Globus pallidus (tissue), 1 donor: ENCODE results near the gene CKS1B.

Experiments
- DNase-seq: peaks from one replicate; pipeline ENCODE4 v3.0.0-alpha.2; 2015; ENCODE audit warnings: low spot score

CKS1B gene

DNA sequence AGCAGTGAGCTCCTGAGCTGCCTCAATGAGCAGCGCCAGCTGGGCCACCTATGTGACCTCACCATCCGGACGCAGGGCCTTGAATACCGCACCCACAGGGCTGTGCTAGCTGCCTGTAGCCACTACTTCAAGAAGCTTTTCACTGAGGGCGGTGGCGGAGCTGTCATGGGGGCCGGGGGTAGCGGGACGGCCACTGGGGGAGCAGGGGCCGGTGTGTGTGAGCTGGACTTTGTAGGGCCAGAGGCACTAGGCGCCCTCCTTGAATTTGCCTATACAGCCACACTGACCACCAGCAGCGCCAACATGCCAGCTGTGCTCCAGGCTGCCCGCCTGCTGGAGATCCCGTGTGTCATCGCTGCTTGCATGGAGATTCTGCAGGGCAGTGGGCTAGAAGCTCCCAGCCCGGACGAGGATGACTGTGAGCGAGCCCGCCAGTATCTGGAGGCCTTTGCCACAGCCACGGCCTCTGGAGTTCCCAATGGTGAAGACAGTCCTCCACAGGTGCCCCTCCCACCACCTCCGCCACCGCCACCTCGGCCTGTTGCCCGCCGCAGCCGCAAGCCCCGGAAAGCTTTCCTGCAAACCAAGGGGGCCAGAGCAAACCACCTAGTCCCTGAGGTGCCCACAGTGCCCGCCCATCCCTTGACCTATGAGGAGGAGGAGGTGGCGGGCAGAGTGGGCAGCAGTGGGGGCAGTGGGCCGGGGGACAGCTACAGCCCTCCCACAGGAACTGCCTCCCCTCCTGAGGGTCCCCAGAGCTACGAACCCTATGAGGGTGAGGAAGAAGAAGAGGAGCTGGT is 40.4 kb downstream of the CKS1B start:
- no peak for DNase-seq

DNA sequence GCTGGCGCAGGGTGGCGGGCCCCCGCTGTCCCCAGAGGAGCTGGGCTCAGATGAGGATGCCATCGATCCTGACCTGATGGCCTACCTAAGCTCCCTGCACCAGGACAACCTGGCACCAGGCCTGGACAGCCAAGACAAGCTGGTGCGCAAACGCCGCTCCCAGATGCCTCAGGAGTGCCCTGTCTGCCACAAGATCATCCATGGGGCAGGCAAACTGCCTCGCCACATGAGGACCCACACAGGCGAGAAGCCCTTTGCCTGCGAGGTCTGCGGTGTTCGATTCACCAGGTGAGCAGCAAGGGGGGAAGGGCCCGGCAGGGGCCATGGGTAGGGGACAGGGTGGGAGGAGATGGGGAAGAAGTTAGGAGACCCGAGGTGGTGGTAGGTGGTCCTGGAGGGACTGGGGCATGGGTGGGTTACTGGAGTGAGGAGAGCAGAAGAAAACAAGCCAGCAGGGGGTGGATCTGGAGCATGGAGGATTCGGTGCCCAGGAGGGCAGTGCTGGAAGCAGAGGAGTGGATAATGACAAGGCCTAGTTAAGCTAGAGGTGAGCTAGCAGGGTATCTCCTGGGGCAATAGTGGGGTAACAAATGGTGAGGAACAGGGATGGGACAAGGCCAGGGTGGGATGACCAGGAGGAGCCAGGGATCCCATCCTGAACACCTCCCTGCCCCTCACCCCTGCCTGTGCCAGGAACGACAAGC is 41.2 kb downstream of the CKS1B start:
- no peak for DNase-seq

DNA sequence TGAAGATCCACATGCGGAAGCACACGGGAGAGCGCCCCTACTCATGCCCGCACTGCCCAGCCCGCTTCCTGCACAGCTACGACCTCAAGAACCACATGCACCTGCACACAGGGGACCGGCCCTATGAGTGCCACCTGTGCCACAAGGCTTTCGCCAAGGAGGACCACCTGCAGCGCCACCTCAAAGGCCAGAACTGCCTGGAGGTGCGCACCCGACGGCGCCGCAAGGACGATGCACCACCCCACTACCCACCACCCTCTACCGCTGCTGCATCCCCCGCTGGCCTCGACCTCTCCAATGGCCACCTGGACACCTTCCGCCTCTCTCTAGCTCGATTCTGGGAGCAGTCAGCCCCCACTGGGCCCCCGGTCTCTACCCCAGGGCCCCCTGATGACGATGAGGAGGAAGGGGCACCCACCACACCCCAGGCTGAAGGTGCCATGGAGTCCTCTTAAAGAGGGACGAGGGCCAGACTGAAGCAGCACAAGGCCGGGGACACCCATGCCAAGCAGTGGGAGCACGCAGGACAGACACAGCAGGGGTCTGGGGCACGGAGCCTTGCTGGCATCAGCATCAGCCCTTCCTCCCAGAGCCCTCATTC is 41.9 kb downstream of the CKS1B start:
- DNase-seq, result no peak

DNA sequence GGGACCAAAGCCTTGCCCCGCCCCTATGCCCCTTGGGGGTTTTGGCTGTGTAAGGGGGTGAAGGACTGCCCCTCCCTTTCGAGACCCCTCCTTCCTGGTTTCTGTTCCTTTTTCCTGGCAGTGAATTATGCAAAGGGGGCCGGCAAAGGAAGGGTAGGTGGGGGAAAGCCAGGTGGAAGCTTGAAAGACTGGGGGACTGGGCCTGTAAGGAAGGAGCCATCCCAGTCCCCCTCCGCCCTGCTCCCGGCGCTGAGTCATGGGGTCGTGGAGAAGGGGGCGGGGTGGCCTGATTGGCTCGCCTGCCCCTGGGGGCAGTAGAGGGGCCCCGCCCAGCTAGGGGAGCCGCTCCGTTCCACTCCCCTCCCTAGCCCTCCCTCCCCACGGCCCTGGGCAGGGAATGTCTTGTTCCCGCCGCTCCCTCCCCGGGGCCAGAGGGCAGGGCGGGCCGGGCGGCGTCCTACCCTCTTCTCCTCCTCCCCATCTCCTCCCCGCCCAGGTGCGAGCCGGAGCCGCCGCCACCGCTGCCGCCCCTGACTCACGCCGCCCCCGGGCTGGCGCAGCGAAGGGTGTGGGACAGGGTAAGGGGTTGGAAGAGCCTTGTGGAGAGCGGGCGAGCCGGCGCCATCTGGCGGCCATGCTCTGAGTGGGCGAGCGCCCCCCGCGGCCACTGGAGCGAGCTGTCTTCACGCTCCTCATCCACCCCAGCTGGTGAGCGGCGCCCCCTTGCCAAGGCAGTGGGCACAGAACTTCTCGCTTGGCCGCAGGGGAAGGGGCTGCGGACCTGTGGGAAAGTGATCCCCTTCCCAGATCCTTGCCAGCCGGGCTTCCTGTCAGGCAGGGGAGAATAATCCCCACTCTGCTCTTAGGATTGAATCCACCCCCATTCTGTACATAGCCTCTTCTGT is 42.8 kb downstream of the CKS1B start:
- DNase-seq, result peak; percentile 82

DNA sequence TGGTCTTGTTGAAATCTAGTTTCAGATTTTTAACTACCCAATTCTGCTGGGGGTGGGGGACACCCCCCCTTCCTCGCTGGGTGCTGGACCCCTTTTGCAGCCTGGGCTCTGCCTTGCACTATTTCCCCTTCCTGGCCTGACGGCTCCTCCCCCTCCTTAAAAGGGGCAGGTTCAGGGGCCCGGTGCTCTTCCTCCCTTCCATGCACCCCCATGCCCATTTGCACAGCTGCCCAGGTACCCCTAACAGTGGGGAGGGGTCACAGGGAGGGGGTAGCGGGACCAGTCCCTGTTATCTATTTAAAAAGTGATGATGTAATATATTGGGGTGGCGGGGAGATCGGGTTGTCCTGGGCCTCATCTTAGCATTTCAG is 43.5 kb downstream of the CKS1B start:
- no peak for DNase-seq

DNA sequence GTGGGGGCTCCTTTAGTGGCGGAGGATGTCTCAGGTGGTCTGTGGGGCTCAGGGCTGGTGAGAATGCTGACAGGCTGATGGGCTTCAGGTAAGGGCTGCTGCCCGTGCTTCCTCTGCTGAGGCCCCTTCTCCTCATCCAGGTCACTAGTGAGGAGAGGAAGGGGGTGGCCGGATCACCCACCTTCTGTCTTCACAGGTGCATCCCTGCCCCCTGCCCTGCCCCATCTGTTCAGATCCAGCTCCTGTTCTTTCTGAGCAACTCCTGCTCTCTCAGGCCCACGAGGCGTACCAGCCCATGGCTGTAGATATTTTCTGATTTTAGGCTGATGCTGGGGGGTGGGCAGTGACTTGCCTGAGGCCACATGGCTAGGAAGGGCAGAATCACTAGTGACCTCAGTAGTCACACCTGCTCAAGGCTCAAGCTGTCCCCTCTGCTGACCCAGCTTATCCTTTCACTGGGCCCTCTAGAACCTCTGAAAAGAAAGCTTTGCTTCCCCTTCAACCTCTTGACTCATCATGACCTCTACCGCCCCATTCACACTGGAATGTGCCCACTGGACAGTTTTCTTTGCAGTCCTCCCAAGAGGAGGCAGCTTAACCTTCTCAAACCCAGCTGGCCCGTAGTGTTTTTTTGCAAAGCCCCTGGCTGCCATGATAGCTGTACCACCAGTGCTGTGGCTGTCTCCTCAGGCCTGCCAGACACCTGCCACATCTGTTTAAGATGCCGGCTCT is 44.3 kb downstream of the CKS1B start:
- no peak for DNase-seq

DNA sequence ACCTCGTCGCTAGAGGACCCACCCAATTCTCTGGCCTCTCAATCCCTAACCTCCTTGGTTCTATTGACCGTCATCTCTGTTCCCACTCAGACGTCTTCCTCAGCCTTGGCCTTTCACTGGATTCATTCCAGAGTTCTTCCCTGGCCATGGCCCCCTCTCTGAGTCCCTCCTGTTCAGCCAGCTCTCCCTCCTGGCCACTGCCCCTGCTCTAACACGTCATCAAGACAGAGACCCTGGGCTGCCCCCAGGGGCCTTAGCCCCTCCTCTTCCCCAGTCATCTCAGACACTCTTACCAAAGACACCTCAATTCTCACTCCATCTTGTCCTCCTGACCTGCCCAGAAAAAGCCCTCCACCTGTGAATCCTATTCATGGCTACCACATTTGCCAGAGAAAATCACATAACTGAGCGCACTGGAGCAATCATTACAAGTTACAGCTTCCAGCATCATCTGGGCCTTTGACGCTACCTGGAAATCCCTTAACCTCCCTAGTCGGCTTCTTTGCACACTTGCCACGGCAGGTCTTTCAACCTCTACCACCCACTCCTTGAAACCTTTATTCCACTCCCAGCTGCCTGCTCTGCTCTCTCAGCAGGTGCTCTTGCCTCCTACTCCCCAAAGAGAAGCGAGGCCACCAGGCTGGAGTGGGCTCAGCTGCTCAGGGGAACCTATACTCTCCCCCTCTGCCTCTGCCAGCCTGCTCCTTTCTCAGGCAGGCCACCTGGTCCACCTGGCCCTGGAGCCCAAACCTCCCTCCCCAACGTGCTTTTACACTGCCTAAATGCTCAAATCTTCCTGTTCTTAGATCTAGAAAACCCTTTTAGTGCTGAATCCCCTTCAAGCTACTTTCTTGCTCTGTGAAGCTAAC is 45.1 kb downstream of the CKS1B start:
- no peak for DNase-seq

DNA sequence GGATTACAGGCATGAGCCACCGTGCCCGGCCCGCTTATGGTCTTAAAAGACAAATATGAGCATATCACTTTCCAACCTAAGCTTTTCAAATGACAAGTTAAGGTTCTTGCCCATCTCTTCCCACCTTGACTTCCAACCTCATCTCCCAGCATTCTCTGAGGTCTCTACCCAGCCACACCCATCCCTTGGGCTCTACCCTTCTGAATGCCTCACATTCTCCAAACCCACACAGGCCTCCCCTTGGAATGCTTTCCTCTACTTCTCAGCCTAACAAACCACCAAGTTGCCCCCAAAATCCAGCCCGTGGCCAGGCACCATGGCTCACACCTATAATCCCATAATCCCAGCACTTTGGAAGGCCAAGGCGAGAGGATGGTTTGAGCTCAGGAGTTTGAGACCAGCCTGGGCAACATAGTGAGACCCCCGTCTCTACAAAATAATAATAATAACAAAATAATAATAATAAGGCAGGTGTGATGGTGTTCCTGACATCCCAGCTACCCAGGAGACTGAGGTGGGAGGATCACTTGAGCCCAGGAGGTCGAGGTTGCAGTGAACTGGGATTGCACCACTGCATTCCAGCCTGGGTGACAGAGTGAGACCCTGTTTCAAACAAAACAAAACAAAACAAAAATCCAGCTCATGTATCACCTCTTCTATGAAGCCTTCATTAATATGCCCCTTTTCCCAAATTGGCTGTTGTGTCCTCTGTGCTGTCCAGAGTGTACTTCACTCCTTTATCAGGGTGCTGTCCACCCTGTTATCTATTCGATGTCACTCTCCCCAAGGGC is 47.9 kb downstream of the CKS1B start:
- DNase-seq, result no peak

DNA sequence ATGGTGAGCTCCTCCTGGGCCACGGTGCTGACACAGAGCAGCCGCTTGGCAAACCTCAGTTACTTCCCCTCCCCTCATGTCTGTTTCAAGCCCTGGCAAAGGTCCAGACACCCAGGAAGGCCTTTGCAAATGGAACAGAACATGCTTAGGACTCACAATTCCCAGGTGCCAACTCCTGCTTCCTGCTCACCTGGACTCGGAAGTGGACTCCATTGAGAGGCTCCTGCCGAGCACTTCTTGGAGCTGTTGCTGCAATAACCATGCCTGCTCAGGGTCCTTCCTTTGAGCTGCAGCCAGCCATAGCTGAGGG is 48.4 kb downstream of the CKS1B start:
- no peak for DNase-seq

DNA sequence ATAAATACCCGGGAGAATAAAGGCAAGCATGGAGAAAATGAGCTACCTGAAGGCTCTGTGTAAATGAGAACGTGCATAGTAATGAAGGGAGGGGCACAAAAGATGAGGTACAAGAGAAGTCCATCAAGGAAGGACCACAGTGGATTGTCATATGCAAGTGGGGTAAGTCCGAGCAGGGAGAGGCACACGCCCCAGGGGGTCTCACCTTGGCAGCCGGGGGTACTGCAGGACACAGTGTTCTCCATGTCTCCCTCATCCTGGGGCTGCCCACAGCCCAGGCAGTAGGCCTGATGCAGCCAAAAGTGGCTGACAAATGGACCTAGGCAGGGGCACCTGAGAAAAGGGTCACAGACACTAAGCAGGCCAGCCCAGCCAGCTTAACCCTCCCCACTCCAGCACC is 49.1 kb downstream of the CKS1B start:
- no peak for DNase-seq

DNA sequence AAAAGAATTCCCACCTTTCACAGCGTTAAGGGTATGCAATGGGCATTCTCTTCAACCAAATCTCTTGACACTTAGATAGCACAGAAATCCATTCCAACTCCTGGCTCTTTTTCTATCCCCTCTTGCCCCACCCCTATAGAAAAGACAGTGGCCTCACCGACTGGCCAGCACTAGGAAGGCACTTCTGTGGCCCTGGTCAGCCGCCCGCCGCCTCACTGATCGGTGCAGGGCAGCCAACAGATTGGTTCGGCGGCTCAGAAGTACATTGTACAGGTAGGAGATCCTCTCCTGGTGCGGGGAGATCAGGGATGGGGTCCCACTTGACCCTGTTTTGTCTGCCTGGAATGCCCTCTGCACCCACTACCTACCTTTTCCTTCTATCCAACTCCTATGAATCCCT is 49.8 kb downstream of the CKS1B start:
- DNase-seq, result no peak

DNA sequence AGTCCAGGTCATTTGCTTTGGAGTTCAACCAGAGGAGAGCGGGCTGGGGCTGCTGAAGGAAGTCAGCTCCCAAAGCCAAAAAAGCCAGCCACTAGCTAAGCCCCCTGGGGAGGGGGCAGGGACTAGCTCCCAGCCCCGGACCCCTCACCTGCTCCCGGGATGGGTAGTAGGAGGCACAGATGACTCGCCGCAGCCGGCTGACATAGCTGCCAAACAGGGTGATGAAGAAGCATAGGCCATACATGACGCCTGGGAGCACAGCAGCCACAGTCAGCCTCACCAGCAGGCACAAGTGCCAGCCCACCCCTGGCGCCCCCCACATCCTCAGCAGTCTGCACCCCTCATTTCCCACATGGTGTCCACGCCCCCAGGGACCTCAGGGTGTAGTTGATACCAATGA is 51.7 kb downstream of the CKS1B start:
- no peak for DNase-seq

DNA sequence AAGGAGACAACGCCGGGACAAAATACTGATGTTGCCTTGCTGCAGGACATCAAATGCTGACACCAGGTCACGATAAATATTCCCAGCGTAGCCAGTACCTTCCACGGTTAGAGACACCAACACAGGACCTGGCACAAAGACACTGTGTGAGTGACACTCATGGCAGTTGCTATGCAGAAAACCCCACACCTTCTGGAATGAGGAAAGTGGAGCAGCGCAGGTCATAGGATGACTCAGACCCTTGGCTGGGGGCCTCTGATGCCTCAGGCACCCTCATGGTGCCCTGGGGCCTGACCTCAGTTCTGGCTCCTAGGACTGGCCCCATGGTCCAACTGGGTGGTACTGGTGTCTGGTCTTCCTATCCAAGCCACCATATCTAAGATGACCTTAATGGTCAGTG is 52.1 kb downstream of the CKS1B start:
- DNase-seq, result no peak
